HCEC 1CT (cell line): ENCODE data around the gene UCHL5.

Source experiments
- DNase-seq: peaks from one replicate; pipeline ENCODE4 v3.0.0-alpha.2; 2017

UCHL5 gene, protein sequence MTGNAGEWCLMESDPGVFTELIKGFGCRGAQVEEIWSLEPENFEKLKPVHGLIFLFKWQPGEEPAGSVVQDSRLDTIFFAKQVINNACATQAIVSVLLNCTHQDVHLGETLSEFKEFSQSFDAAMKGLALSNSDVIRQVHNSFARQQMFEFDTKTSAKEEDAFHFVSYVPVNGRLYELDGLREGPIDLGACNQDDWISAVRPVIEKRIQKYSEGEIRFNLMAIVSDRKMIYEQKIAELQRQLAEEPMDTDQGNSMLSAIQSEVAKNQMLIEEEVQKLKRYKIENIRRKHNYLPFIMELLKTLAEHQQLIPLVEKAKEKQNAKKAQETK

DNA sequence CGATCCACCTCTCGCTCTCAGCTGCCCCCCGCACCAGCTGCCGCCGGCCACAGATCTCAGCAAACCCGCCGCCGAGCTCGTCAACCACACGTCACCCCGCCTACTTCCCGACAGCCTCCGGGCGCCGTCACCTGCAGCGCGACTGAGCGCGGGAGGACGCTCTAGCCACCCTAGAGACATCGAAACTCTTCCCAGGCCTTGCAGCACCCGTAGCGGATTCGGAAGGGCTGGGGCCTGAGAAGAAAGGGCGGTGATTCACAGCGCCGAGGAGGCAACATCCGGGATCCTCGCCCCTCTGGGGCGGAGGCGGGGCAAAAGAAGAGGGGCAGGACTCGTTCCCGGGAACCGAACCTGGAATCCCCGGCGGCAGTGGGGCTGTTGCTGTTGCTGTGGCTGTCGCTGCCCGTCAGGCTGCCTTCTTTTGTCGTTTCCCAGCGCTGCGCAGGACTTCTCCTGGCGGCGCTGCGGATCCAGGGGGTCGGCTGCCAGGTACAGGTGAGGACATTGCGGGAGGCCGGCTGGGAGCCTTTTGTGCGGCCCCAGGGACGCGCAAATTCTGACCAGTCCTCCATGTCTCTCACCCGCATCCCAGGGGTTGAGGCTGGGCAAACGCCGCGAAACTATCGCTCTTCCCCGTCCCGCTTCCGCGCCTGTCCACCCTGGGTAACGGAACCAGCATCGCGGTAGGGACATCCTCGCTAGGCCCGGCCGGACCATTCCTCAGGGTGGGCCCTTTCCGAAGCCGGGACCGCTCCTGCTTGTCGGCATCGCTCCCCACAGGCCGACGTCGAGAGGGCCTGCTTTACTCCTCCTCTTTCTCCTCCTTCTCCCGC, at the start of gene UCHL5, which contains the start of gene RO60:
Gene UCHL5 (minus strand): TSS at position 79 of the 833 bp plus-strand sequence. CDS start 100 bp downstream, outside the sequence.
Gene RO60 (plus strand): TSS at position 331 of the 833 bp plus-strand sequence. CDS start 9,443 bp downstream, outside the sequence.
- DNase-seq, result peak; percentile 99

DNA sequence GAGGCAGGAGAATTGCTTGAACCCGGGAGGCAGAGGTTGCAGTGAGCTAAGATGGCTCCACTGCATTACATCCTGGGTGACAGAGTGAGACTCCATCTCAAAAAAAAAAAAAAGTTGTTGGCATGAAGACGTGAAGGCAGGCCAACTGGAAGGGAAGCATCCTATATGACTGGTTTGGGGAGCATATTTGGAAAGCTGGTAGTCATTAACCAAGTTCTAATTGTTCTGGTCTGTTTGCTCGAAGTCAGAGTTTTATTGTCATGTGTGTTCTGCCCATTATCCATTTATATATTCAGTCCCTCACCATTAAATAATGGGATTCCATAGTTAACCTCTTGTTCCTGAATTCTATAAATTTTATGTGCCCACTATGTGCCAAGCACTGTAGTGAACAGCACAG, 49.3 kb upstream of the UCHL5 start:
- DNase-seq, result no peak

DNA sequence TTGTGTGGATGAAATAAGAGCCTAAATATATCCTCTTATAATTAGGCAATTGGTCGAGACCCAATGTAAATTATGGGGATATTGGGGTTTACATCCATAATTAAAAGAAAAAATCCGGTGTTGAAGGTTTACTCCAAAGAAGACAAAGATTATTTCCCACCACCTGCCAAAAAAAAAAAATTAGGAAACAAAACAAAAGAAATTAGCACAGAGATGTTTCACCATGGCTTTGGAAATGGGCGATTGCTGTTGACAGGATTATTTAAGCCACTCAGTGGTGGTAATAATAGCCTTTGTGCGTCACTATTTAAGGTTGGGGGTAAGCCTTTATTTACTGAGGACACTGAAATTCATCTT, 46.6 kb upstream of the UCHL5 start:
- no peak for DNase-seq

GRCh38 chr1:193104907-193105820, 46.0 kb upstream of the UCHL5 start, which contains the start of gene GLRX2:
TSS of gene GLRX2 (minus strand) at chr1:193105414. CDS start at chr1:193105382, 32 bp downstream.
- DNase-seq, result peak; percentile 90

DNA sequence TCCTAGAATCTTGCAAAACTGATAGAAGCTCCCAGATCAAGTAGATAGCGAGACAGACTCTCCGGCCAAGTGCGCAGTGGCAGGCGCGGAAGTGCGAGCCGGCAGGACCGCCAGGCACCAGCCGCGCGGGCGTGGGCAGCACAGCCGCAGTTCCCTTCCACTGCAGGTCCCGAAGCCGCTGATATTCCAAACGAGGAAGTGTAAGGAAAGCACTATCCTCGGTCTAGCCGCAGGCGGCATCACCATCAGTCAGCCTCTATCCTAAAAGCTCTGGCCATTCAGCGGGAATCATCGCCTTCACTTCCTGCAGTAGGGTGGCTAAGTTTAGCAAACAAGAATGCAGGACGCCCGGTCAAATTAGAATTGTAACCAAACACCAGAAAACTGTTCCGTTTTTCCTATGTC, 45.3 kb upstream of the UCHL5 start:
- peak; percentile 69 for DNase-seq

DNA sequence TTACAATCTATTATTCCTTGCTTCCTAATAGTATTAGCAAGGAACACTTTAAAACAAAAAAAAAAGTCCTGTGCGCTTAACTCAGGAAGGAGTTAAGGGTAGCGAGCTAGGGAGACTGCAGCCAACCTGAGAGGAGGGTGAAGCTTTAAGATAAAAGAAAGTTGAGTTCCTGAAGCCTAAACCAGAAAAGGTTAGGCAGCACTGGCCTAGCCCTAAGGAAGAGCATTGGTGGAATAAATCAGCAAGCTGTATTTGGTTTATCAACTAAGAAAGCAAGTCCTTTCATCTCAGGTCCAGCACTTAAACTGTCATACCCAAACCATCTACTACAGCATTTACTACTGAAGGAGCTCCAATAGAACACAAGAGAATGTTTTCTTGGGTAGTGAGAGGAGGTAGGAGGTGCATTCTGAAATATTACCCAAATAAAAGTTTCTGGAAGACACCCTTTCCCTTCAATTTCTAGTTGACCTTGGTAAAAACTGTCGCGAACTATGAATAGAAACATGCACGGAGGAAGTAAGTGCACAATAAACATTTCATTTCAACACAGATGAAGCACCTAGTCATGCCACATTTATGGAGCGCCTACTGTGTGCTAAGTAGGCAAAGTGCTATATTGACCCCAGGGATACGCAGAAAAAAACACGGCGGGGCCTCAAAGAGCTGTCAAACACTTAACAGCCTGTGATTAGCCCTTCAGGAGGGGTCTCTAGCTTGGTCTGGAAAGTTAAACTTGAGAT, 44.8 kb upstream of the UCHL5 start:
- no peak for DNase-seq

DNA sequence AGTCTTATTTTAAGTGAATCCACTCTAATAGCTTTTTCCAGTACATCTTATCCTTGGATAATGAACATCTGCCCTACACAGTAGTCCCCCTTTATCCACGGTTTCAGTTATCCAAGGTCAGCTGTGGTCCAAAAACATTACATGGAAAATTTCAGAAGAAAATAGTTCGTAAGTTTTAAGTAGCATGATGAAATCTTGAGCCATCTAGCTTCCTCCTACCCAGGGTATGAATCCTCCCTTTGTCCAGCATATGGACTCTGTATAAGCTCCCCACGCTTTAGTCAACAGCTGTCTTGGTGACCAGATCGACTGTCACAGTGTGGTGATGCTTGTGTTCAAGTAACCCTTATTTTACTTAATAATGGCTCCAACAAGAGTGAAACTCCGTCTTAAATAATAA, 43.5 kb upstream of the UCHL5 start:
- DNase-seq, result no peak

DNA sequence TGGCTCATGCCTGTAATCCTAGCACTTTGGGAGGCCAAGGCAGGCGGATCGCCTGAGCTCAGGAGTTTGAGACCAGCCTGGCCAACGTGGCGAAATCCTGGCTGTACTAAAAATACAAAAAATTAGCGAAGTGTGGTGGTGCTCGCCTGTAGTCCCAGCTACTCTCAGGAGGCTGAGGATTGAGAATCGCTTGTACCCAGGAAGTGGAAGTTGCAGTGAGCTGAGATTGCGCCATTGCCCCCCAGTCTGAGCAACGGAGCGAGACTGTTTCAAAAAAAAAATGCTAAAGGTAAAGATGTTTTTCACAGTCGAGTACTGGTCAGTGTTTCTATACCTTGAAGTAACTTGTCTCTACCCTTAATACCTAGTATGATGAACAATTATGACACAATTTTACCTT, 35.0 kb upstream of the UCHL5 start:
- DNase-seq, result no peak

DNA sequence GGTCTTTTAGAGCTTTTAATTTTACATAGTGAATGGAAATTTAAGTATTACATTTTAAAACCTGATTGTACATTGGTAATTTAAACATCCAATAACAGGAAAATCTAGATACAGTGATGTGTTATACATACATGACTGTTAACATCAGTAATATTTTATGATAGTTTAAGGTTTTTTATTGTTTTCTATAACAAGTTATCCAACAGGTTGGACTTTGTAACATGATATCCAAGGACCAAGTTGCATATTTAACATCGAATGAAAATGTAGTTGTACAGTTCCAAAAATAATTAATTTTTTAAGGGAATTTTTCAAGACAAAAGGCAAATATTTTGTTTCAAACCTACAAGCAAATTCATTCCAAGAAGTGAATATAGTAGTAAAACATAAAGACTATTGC, 31.7 kb upstream of the UCHL5 start:
- DNase-seq, result no peak

- DNase-seq, result no peak
These were observed 28.7 kb upstream of the UCHL5 start for GRCh38 chr1:193087893-193088292.

GRCh38 chr1:193086342-193086741, 27.2 kb upstream of the UCHL5 start:
- DNase-seq, result no peak

DNA sequence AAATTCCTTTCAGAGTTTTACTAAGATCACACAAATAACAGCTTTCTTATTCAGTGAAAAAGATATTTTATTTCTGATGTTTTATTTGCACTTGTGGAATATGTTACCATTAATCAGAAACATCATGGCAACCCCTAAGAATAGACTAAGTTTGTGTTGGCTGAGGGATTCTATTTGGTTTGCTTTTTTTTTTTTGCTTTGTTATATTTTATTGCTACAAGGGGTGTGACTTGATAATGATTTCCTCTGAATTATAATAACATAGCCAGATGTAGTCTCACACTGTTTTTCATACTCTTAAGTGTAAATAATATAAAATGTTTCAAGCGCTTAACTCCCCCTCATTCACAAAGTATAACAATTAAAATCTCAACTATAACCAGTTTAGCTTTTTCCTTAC, 26.1 kb upstream of the UCHL5 start:
- no peak for DNase-seq

GRCh38 chr1:193083365-193084088, 24.4 kb upstream of the UCHL5 start:
- no peak for DNase-seq

GRCh38 chr1:193079187-193079586, 20.0 kb upstream of the UCHL5 start:
- DNase-seq, result no peak

DNA sequence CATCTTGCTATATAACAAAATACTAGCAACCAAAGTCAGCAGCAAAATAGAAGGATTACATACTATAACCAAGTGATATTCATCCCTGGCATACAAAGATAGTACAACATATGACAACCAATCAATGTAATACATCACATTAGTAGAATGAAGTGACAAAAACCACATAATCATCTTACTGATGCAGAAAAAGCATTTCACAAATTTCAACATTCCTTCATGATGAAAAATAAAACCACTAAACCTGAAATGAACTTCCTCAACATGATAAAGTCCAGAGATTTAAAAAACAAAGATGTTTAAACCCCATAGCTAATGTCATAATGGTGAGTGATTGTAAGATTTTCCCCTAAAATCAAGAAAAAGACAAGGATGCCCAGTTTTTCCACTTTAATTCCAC, 18.8 kb upstream of the UCHL5 start:
- DNase-seq, result peak; percentile 17

GRCh38 chr1:193070942-193071341, 11.8 kb upstream of the UCHL5 start:
- no peak for DNase-seq

DNA sequence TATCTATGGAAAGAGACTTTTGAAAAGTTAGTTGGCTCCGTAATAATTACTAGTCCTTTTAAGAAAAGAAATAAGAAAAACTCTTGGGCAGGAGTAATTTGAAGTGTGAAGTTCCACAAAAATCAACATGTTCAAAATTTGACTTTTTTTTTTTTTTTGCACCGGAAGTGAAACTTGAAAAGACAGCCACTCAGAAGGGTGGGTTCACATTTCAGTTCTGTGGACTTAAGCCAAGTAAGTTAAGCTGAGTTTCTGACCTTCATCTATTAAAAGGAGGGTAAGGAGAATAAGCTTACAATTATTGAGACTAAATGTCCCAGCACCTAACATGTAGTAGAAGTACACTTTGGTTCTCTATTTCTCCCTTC, 11.2 kb upstream of the UCHL5 start:
- no peak for DNase-seq

- peak; percentile 46 for DNase-seq
These were observed 10.7 kb upstream of the UCHL5 start for GRCh38 chr1:193069748-193070385.

- DNase-seq, result no peak
These were observed 8.9 kb upstream of the UCHL5 start for GRCh38 chr1:193068013-193068412.

- no peak for DNase-seq
These were observed 7.4 kb upstream of the UCHL5 start for GRCh38 chr1:193066606-193067005.

DNA sequence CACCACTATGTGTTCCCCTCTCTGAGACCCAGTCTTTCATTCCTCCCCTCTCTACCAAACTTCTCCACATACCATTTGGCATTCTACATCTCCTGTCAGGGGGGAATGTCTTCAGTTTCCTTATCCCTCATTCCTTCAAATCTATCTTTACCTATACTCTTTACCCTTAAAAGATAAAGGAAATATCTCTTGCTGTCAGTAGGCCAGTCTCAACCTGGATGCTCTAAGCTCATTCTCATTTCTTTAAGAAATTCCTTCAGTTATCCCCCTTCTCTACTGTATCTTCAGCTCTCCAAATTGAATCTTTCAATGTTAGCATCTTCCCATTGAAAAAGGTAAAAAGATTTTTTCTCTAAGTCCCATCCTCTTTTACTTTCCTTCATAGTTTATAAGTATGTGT, 6.8 kb upstream of the UCHL5 start:
- DNase-seq, result no peak
